ENCODE measurements around the gene FYB1. TPM values are rescaled to one million over a fixed set of nuclear protein-coding genes. Genes with fewer than 3 reads are reported as not detected.
A peak's percentile ranks its signal among the peaks of the same experiment; 100 is the strongest.

FYB1 gene
- total RNA-seq, 1 experiment from 2014 or later: 0.42 TPM

DNA sequence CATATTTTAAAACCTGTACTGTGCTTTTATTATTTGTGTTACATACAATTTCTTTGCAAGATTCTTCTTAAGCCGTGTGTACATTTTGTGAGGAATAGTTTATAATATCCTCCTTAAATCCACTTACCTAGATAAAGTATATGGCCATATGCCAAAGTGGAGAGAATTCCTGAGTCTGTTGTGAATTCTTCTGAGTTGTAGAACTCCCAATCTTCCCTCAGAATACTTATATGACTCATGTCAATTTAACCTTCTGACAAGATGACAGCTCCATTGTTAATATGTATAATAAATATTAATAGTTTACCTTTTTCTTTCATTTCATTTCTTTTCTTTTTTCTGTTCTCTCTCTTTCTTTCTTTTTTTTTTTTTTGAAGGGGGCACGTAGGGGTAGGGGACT is 139.2 kb downstream of the FYB1 start:
- no peak for DNase-seq (ENCODE audit: low read depth, low spot score)

More for the DNA sequence above, 139.2 kb downstream of the FYB1 start:
- H3K4me3 ChIP-seq (replicated peaks in 1 of 2; ENCODE audit: low read depth in 1 of 2, low read length in 2 of 2): no peak overlapping the region
- no peaks in the 10 kb centered on the region for H3K9me2 ChIP-seq (ENCODE audit: insufficient read depth)
- CTCF ChIA-PET: interaction anchor here (0.7 to 2.6 kb wide), 21 partner anchors 8 to 854 kb away, joined by 3 to 19 read pairs (median 3); no protein-coding TSS in a partner anchor
- H3K36me3 ChIP-seq (ENCODE audit: control insufficient read depth in 1 of 2, insufficient read depth in 2 of 2, low read length in 2 of 2): no peaks in the 10 kb centered on the region
- TF ChIP-seq CEBPB (IDR thresholded peaks at IDR 0.05; ENCODE audit: low read depth) (no peak), SIN3A (IDR thresholded peaks at IDR 0.05; ENCODE audit: low read depth) (no peak), YY1 (IDR thresholded peaks at IDR 0.05; ENCODE audit: extremely low read depth, insufficient replicate concordance, low read depth, low read length) (no peak), POLR2AphosphoS5 (IDR thresholded peaks at IDR 0.05; ENCODE audit: low read depth, low read length) (no peak), EGR1 (IDR thresholded peaks at IDR 0.05; ENCODE audit: low read depth) (no peak), POLR2A (IDR thresholded peaks at IDR 0.05; ENCODE audit: borderline replicate concordance, extremely low read depth, insufficient read depth, insufficient read length) (no peak), EZH2 (IDR thresholded peaks at IDR 0.05) (no peak), JUND (IDR thresholded peaks at IDR 0.05) (no peak), SP1 (IDR thresholded peaks at IDR 0.05; ENCODE audit: low read depth) (no peak), EZH2phosphoT487 (IDR thresholded peaks at IDR 0.05; ENCODE audit: borderline replicate concordance) (no peak), TCF7L2 (IDR thresholded peaks at IDR 0.05; ENCODE audit: borderline replicate concordance, extremely low read depth, insufficient read depth, insufficient read length) (no peak)
- TF ChIP-seq, protein P1, sequence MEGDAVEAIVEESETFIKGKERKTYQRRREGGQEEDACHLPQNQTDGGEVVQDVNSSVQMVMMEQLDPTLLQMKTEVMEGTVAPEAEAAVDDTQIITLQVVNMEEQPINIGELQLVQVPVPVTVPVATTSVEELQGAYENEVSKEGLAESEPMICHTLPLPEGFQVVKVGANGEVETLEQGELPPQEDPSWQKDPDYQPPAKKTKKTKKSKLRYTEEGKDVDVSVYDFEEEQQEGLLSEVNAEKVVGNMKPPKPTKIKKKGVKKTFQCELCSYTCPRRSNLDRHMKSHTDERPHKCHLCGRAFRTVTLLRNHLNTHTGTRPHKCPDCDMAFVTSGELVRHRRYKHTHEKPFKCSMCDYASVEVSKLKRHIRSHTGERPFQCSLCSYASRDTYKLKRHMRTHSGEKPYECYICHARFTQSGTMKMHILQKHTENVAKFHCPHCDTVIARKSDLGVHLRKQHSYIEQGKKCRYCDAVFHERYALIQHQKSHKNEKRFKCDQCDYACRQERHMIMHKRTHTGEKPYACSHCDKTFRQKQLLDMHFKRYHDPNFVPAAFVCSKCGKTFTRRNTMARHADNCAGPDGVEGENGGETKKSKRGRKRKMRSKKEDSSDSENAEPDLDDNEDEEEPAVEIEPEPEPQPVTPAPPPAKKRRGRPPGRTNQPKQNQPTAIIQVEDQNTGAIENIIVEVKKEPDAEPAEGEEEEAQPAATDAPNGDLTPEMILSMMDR (IDR thresholded peaks at IDR 0.05 in 2 of 3, conservative IDR thresholded peaks at IDR 0.05 in 1 of 3; ENCODE audit: borderline replicate concordance in 1 of 3, insufficient read depth in 1 of 3, low read depth in 2 of 3, low read length in 2 of 3): no peak
- TF ChIP-seq, protein P2, sequence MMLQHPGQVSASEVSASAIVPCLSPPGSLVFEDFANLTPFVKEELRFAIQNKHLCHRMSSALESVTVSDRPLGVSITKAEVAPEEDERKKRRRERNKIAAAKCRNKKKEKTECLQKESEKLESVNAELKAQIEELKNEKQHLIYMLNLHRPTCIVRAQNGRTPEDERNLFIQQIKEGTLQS (IDR thresholded peaks at IDR 0.05): no peak
- POLR2A ChIA-PET: interaction anchor here (1.0 kb wide), 1 partner anchor 45 kb away, joined by 3 read pairs; no protein-coding TSS in a partner anchor
- peaks cover 7 to 44% of the 10 kb centered on the region in 2 experiments; a peak in 3 of 4 replicates for H3K4me1 ChIP-seq (ENCODE audit: control insufficient read depth in 1 of 2, insufficient read depth in 2 of 2, low read length in 2 of 2)
- H3K9me3 ChIP-seq (ENCODE audit: control insufficient read depth in 1 of 2, insufficient read depth in 1 of 2, low read depth in 1 of 2, low read length in 2 of 2): no peaks in the 10 kb centered on the region
- no peaks in the 10 kb centered on the region; the same call in 1 of the 2 replicates for H3K79me2 ChIP-seq (ENCODE audit: insufficient read depth, low read length)
- peak overlapping the region; percentile 47 for H3K4me2 ChIP-seq (ENCODE audit: low read length)
- no peaks in the 10 kb centered on the region for H4K20me1 ChIP-seq (ENCODE audit: insufficient read depth)
- no peak for ATAC-seq
- intact Hi-C loops (cut with micrococcal nuclease): no loop called here
- no peak overlapping the region for H3K9ac ChIP-seq (ENCODE audit: low read length)
- H3K27me3 ChIP-seq (ENCODE audit: insufficient read depth, low read length): no peaks in the 10 kb centered on the region
- H3K27ac ChIP-seq (ENCODE audit: low read depth, low read length): no peak overlapping the region
- H2AFZ ChIP-seq (ENCODE audit: low read depth, low read length, poor library complexity, severe bottlenecking): peak overlapping the region; percentile 89
- no TSS peak for BruUV-seq (replicated peaks)
- RAD21 ChIA-PET (ENCODE audit: low non-redundant PET in 1 of 2, low total read pairs in 2 of 2, uncharacterized antibody in 2 of 2, unreplicated experiment in 2 of 2): interaction anchor here in 1 of 2 experiments (0.7 to 1.4 kb wide), 2 partner anchors 408 to 639 kb away, joined by 3 to 6 read pairs; no protein-coding TSS in a partner anchor

All from HCT116 (cell line).